Measurements from ENCODE around the gene CYTH3. TPM values are rescaled to one million over a fixed set of nuclear protein-coding genes. Genes with fewer than 3 reads are reported as not detected.

The CYTH3 gene
- polyA plus RNA-seq, 1 donor (not counting 4 experiments of a cell fraction or from before 2014, with no cell fraction given): 28.4 TPM

- Histone ChIP-seq H3K4me3 (ENCODE audit: control insufficient read depth in 2 of 3, extremely low read depth in 1 of 3, insufficient read depth in 2 of 3, low read depth in 1 of 3, low read length in 3 of 3) (no peak overlapping the region), H3K36me3 (ENCODE audit: control insufficient read depth in 2 of 2, extremely low read depth in 1 of 2, insufficient read depth in 2 of 2, low read length in 2 of 2) (no peaks in the 10 kb centered on the region), H3K9me3 (ENCODE audit: control insufficient read depth, low read depth, low read length) (no peaks in the 10 kb centered on the region), H3K4me1 (ENCODE audit: control insufficient read depth, extremely low read depth, insufficient read depth, low read length) (no peaks in the 10 kb centered on the region), H3K27me3 (ENCODE audit: control insufficient read depth, extremely low read depth, insufficient read depth, low read length) (no peaks in the 10 kb centered on the region), H3K4me2 (ENCODE audit: control insufficient read depth, extremely low read depth, insufficient read depth, low read depth, low read length) (no peak overlapping the region), H3K9ac (ENCODE audit: control insufficient read depth, extremely low read depth, insufficient read depth, low read length) (no peak overlapping the region), H3K9me1 (ENCODE audit: control insufficient read depth, extremely low read depth, insufficient read depth, low read length) (no peaks in the 10 kb centered on the region), H3K79me2 (ENCODE audit: control insufficient read depth, insufficient read depth, low read length) (no peaks in the 10 kb centered on the region), H4K20me1 (ENCODE audit: control insufficient read depth, extremely low read depth, insufficient read depth, low read length) (no peaks in the 10 kb centered on the region), H3K27ac (ENCODE audit: control insufficient read depth, insufficient read depth, low read length) (no peak overlapping the region), H2AFZ (ENCODE audit: control insufficient read depth, low read length) (no peak overlapping the region)
- no peak for DNase-seq (ENCODE audit: low read depth, low spot score)
- FAIRE-seq: no peak
- no peak for TF ChIP-seq CTCF (optimal IDR thresholded peaks at IDR 0.05 in 1 of 3, IDR thresholded peaks at IDR 0.05 in 1 of 3, conservative IDR thresholded peaks at IDR 0.05 in 1 of 3; ENCODE audit: extremely low read depth in 1 of 3, insufficient read depth in 2 of 3, low read length in 3 of 3)
- no peak for TF ChIP-seq EZH2 (IDR thresholded peaks at IDR 0.05; ENCODE audit: low read length)
- dilution Hi-C loops (cut with MboI; ENCODE audit: extremely low pct_ligation_motif_present, low sequenced_read_pairs): loop anchor here (10.0 kb wide), 1 partner anchor 171 kb away; no protein-coding TSS in a partner anchor
Measured at GRCh38 chr7:6315746-6316145, 43.3 kb upstream of the CYTH3 start.

GRCh38 chr7:6310271-6310993 is 38.0 kb upstream of the CYTH3 start:
- Histone ChIP-seq H3K9ac (ENCODE audit: control insufficient read depth, extremely low read depth, insufficient read depth, low read length) (no peak overlapping the region), H4K20me1 (ENCODE audit: control insufficient read depth, extremely low read depth, insufficient read depth, low read length) (no peaks in the 10 kb centered on the region), H3K4me2 (ENCODE audit: control insufficient read depth, extremely low read depth, insufficient read depth, low read depth, low read length) (no peak overlapping the region), H3K4me3 (ENCODE audit: control insufficient read depth in 2 of 3, extremely low read depth in 1 of 3, insufficient read depth in 2 of 3, low read depth in 1 of 3, low read length in 3 of 3) (no peak overlapping the region), H3K79me2 (ENCODE audit: control insufficient read depth, insufficient read depth, low read length) (no peaks in the 10 kb centered on the region), H3K9me1 (ENCODE audit: control insufficient read depth, extremely low read depth, insufficient read depth, low read length) (no peaks in the 10 kb centered on the region), H3K27me3 (ENCODE audit: control insufficient read depth, extremely low read depth, insufficient read depth, low read length) (no peaks in the 10 kb centered on the region), H2AFZ (ENCODE audit: control insufficient read depth, low read length) (no peak overlapping the region), H3K4me1 (ENCODE audit: control insufficient read depth, extremely low read depth, insufficient read depth, low read length) (peaks cover 7% of the 10 kb centered on the region), H3K27ac (ENCODE audit: control insufficient read depth, insufficient read depth, low read length) (no peak overlapping the region), H3K36me3 (ENCODE audit: control insufficient read depth in 2 of 2, extremely low read depth in 1 of 2, insufficient read depth in 2 of 2, low read length in 2 of 2) (no peaks in the 10 kb centered on the region), H3K9me3 (ENCODE audit: control insufficient read depth, low read depth, low read length) (no peaks in the 10 kb centered on the region)
- DNase-seq (ENCODE audit: low read depth, low spot score): no peak
- no peak for TF ChIP-seq EZH2 (IDR thresholded peaks at IDR 0.05; ENCODE audit: low read length)
- no peak for TF ChIP-seq CTCF (optimal IDR thresholded peaks at IDR 0.05 in 1 of 3, IDR thresholded peaks at IDR 0.05 in 1 of 3, conservative IDR thresholded peaks at IDR 0.05 in 1 of 3; ENCODE audit: extremely low read depth in 1 of 3, insufficient read depth in 2 of 3, low read length in 3 of 3)
- dilution Hi-C loops (cut with MboI; ENCODE audit: extremely low pct_ligation_motif_present, low sequenced_read_pairs): loop anchor here (10.0 kb wide), 1 partner anchor 166 kb away; no protein-coding TSS in a partner anchor
- FAIRE-seq: no peak
